ENCODE measurements around the gene FBXO17. TPM values are rescaled to one million over a fixed set of nuclear protein-coding genes. Genes with fewer than 3 reads are reported as not detected.

Gene FBXO17
- total and polyA plus RNA-seq, 5 donors, result 8.2 to 12.9 (median 11.5) TPM

DNA sequence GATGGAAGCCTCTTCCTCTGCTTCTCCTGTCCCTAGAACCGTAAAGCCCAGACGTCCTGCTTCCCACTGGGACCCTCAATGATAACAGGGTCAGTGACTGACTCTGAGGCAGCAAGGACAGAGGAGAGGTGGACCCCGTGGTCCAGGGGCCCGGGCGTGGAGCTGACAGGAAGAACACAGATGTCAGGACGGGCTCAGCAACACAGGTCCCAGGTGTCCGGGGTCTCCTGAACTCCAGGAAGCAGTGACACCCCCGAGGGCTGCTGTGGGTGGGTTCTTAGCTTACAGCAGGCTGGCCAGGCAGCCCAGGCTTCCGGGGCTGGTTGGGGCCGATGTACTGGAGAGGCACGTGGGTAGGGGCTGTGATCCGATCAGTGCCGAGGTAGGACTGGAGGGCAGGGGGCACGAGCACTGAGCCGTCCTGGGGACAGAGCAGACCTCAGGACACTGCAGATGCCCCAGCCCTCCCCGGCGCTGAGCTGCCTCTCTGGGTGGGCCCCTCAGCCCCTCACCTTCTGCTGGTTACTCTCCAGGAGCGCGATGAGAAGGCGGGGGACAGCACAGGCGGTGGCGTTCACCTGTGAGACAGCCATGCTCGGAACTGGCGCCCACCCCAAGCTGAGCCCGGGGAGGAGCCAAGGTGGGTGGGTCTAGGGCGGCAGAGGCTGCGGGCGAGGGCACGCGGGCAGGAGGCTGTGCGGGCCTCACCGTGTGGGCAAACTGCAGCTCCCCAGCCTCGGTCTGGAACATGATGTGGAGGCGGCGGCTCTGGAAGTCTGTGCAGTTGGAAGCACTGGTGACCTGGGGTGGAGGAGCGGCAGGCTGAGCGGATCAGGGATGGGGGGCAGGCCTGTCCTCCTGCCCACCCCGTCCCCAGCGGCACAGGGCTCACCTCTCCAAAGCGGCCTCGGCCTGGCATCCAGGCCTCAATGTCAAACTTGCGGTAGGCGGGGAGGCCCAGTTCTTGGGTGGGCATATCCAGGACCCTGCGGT is 59.9 kb downstream of the FBXO17 start:
- ATAC-seq (no peak), DNase-seq (peak in 1 of 3 donors; percentile 44)
- WGBS, result 89% methylated on average over 44 of the region's 44 CpGs
- H3K4me1 ChIP-seq (ENCODE audit: control insufficient read depth, insufficient read depth, low read length), result no peaks in the 10 kb centered on the region
- no peaks in the 10 kb centered on the region for H3K9me3 ChIP-seq (ENCODE audit: control insufficient read depth, low read length)
- no peak overlapping the region for H3K27ac ChIP-seq (ENCODE audit: low read length)
- intact Hi-C loops (cut with DNase I), result no loop called here
- no peak overlapping the region for H3K4me3 ChIP-seq (ENCODE audit: low read length)
- H3K27me3 ChIP-seq (ENCODE audit: control insufficient read depth, insufficient read depth), result no peaks in the 10 kb centered on the region

GRCh38 chr19:38913958-38914357 is 61.6 kb downstream of the FBXO17 start:
- DNase-seq, result no peak
- ATAC-seq, result no peak
- intact Hi-C loops (cut with DNase I), result no loop called here
- no peak overlapping the region for H3K4me3 ChIP-seq (ENCODE audit: low read length)
- no peaks in the 10 kb centered on the region for H3K9me3 ChIP-seq (ENCODE audit: control insufficient read depth, low read length)
- no peaks in the 10 kb centered on the region for H3K4me1 ChIP-seq (ENCODE audit: control insufficient read depth, insufficient read depth, low read length)
- H3K27me3 ChIP-seq (ENCODE audit: control insufficient read depth, insufficient read depth), result no peaks in the 10 kb centered on the region
- no peak overlapping the region for H3K27ac ChIP-seq (ENCODE audit: low read length)
- WGBS, result 93% methylated on average over 8 of the region's 8 CpGs

GRCh38 chr19:38912600-38913514 is 62.7 kb downstream of the FBXO17 start:
- intact Hi-C loops (cut with DNase I), result no loop called here
- H3K27ac ChIP-seq (ENCODE audit: low read length), result no peak overlapping the region
- no peaks in the 10 kb centered on the region for H3K27me3 ChIP-seq (ENCODE audit: control insufficient read depth, insufficient read depth)
- ATAC-seq (no peak), DNase-seq (peak in 1 of 3 donors; percentile 52)
- H3K9me3 ChIP-seq (ENCODE audit: control insufficient read depth, low read length), result no peaks in the 10 kb centered on the region
- H3K4me1 ChIP-seq (ENCODE audit: control insufficient read depth, insufficient read depth, low read length), result no peaks in the 10 kb centered on the region
- no peak overlapping the region for H3K4me3 ChIP-seq (ENCODE audit: low read length)
- WGBS, result 78% methylated on average over 12 of the region's 12 CpGs

GRCh38 chr19:38911388-38912001 is 64.0 kb downstream of the FBXO17 start:
- Histone ChIP-seq H3K9me3 (ENCODE audit: control insufficient read depth, low read length) (no peaks in the 10 kb centered on the region), H3K4me3 (ENCODE audit: low read length) (no peak overlapping the region), H3K27me3 (ENCODE audit: control insufficient read depth, insufficient read depth) (no peaks in the 10 kb centered on the region), H3K27ac (ENCODE audit: low read length) (no peak overlapping the region), H3K4me1 (ENCODE audit: control insufficient read depth, insufficient read depth, low read length) (no peaks in the 10 kb centered on the region)
- ATAC-seq (peak; percentile 10 to 12), DNase-seq (peak in 1 of 3 donors; percentile 59)
- WGBS, result 55% methylated on average over 16 of the region's 16 CpGs
- intact Hi-C loops (cut with DNase I), result no loop called here

- no peaks in the 10 kb centered on the region for H3K4me1 ChIP-seq (ENCODE audit: control insufficient read depth, insufficient read depth, low read length)
- H3K4me3 ChIP-seq (ENCODE audit: low read length), result no peak overlapping the region
- intact Hi-C loops (cut with DNase I), result no loop called here
- 94% methylated on average over 12 of the region's 12 CpGs for WGBS
- no peak for DNase-seq
- no peaks in the 10 kb centered on the region for H3K9me3 ChIP-seq (ENCODE audit: control insufficient read depth, low read length)
- no peaks in the 10 kb centered on the region for H3K27me3 ChIP-seq (ENCODE audit: control insufficient read depth, insufficient read depth)
- no peak for ATAC-seq
- no peak overlapping the region for H3K27ac ChIP-seq (ENCODE audit: low read length)
Observed at GRCh38 chr19:38910488-38910887, 65.1 kb downstream of the FBXO17 start.

DNA sequence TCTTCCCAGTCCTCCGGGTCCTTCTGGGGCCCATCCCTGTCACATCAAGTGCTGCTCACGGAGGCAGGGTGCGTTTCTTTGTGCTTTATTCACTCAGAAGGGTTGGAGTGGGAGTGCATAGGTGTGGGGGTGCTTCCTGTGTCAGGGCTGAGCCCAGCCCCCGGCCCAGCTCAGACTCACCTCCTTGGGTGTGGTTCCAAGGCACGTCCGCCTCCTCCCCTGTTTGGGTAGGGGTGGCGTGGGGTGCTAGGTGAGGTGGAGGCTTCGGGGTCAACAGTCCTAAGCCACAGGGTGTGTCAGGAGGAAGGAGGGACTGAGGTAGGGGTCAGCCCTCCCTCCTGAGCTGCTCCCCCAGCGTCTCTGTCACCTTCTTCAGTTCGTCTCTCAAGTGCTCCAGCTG is 66.6 kb downstream of the FBXO17 start:
- ATAC-seq (no peak), DNase-seq (peak in 1 of 3 donors; percentile 46)
- Histone ChIP-seq H3K4me3 (ENCODE audit: low read length) (no peak overlapping the region), H3K9me3 (ENCODE audit: control insufficient read depth, low read length) (no peaks in the 10 kb centered on the region), H3K27me3 (ENCODE audit: control insufficient read depth, insufficient read depth) (no peaks in the 10 kb centered on the region), H3K27ac (ENCODE audit: low read length) (no peak overlapping the region), H3K4me1 (ENCODE audit: control insufficient read depth, insufficient read depth, low read length) (no peaks in the 10 kb centered on the region)
- WGBS, result 77% methylated on average over 10 of the region's 10 CpGs
- intact Hi-C loops (cut with DNase I), result no loop called here

- no peak overlapping the region for H3K4me3 ChIP-seq (ENCODE audit: low read length)
- H3K27ac ChIP-seq (ENCODE audit: low read length), result no peak overlapping the region
- no peaks in the 10 kb centered on the region for H3K4me1 ChIP-seq (ENCODE audit: control insufficient read depth, insufficient read depth, low read length)
- ATAC-seq (no peak), DNase-seq (peak in 1 of 3 donors; percentile 48)
- H3K9me3 ChIP-seq (ENCODE audit: control insufficient read depth, low read length), result no peaks in the 10 kb centered on the region
- WGBS, result 95% methylated on average over 12 of the region's 12 CpGs
- intact Hi-C loops (cut with DNase I), result no loop called here
- no peaks in the 10 kb centered on the region for H3K27me3 ChIP-seq (ENCODE audit: control insufficient read depth, insufficient read depth)
Observed at GRCh38 chr19:38907670-38908069, 67.9 kb downstream of the FBXO17 start.

GRCh38 chr19:38907227-38907626 is 68.3 kb downstream of the FBXO17 start:
- DNase-seq (peak in 1 of 3 donors; percentile 49), ATAC-seq (no peak)
- Histone ChIP-seq H3K27ac (ENCODE audit: low read length) (no peak overlapping the region), H3K4me1 (ENCODE audit: control insufficient read depth, insufficient read depth, low read length) (no peaks in the 10 kb centered on the region), H3K4me3 (ENCODE audit: low read length) (no peak overlapping the region), H3K27me3 (ENCODE audit: control insufficient read depth, insufficient read depth) (no peaks in the 10 kb centered on the region), H3K9me3 (ENCODE audit: control insufficient read depth, low read length) (no peaks in the 10 kb centered on the region)
- 93% methylated on average over 29 of the region's 29 CpGs for WGBS
- intact Hi-C loops (cut with DNase I), result no loop called here

DNA sequence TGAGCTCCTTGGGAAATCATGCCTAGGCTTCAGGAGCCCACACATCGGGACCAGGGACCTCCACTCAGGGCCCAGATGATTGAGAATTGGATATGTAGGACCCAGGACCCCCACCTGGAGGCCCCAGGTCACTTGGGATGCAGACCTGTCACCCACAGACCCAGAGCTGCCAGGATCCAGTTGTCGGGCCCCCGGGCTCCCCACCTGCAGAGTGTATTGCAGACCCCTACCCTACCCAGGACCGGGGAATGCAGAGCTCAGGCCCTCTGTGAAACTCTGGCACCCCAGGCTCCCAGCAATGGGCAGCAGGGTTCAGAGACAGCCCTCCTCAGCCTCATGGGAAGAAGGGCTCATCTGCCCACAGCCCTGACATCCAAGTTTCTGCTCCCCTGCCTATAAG is 69.9 kb downstream of the FBXO17 start:
- Histone ChIP-seq H3K27me3 (ENCODE audit: control insufficient read depth, insufficient read depth) (no peaks in the 10 kb centered on the region), H3K27ac (ENCODE audit: low read length) (no peak overlapping the region), H3K9me3 (ENCODE audit: control insufficient read depth, low read length) (no peaks in the 10 kb centered on the region), H3K4me1 (ENCODE audit: control insufficient read depth, insufficient read depth, low read length) (no peaks in the 10 kb centered on the region), H3K4me3 (ENCODE audit: low read length) (no peak overlapping the region)
- ATAC-seq (peak in 1 of 2 donors; percentile 29), DNase-seq (peak in 1 of 3 donors; percentile 55)
- intact Hi-C loops (cut with DNase I), result no loop called here
- WGBS, result 96% methylated on average over 4 of the region's 4 CpGs

GRCh38 chr19:38904581-38905539 is 70.7 kb downstream of the FBXO17 start:
- no peaks in the 10 kb centered on the region for H3K4me1 ChIP-seq (ENCODE audit: control insufficient read depth, insufficient read depth, low read length)
- WGBS, result 89% methylated on average over 35 of the region's 35 CpGs
- no peaks in the 10 kb centered on the region for H3K9me3 ChIP-seq (ENCODE audit: control insufficient read depth, low read length)
- intact Hi-C loops (cut with DNase I), result no loop called here
- no peak overlapping the region for H3K27ac ChIP-seq (ENCODE audit: low read length)
- ATAC-seq (peak in 1 of 2 donors; percentile 19), DNase-seq (peak in 1 of 3 donors; percentile 53)
- H3K4me3 ChIP-seq (ENCODE audit: low read length), result no peak overlapping the region
- no peaks in the 10 kb centered on the region for H3K27me3 ChIP-seq (ENCODE audit: control insufficient read depth, insufficient read depth)
